B cell (primary cell): ENCODE data around the gene EHD4. TPM values are rescaled to one million over a fixed set of nuclear protein-coding genes. Genes with fewer than 3 reads are reported as not detected.

ENCODE experiments used
- ATAC-seq: fragments of 200-7000 bp; cut with Tn5 transposase; one replicate; pipeline ENCODE4 v1.10.0; 2021; ENCODE audit warnings: low read depth, mild to moderate bottlenecking, moderate number of reproducible peaks, moderate library complexity
- CTCF ChIA-PET: fragments of 350-600 bp; sonication (Branson Sonifier 250); formaldehyde crosslinking; loops from one replicate; lab custom pipeline; 2021; ENCODE audit warnings: antibody characterized with exemption, inconsistent platforms; lab: Charles Lee
- POLR2A ChIA-PET: fragments of 350-600 bp; sonication (Branson Sonifier 250); formaldehyde crosslinking; loops from one replicate; lab custom pipeline; 2021; ENCODE audit warnings: antibody characterized with exemption; lab: Charles Lee
- DNase-seq: peaks from one replicate; pipeline ENCODE4 v3.0.0; 2013
- H2AFZ ChIP-seq: 2 replicates; pipeline ENCODE4 v1.6.1; 2012; ENCODE audit warnings: mild to moderate bottlenecking, low read depth, low read length; ENCODE audit not compliant: insufficient read depth, poor library complexity, severe bottlenecking
- H3K27ac ChIP-seq, 2 donors: 1 replicate in 1 of 2; 2 replicates in 1 of 2; pipeline ENCODE4 v1.5.1; 2012 to 2013; ENCODE audit warnings: low read length in 2 of 2, mild to moderate bottlenecking in 2 of 2, moderate library complexity in 1 of 2
- H3K27me3 ChIP-seq, 4 experiments: fragments of 200-600 bp in 1 of 4; sonication (generic) in 1 of 4; replicated peaks in 1 of 4; 1 replicate in 2 of 4; 2 replicates in 2 of 4; pipeline versions ENCODE4 v1.6.1 to v1.7.0; 2013 to 2016; ENCODE audit warnings: low read length in 3 of 4, mild to moderate bottlenecking in 2 of 4, mixed read lengths in 1 of 4, moderate library complexity in 1 of 4; ENCODE audit not compliant: insufficient read depth in 4 of 4, control insufficient read depth in 3 of 4; ENCODE audit errors: control extremely low read depth in 1 of 4
- H3K36me3 ChIP-seq, 2 experiments: replicated peaks in 1 of 2; 1 replicate in 1 of 2; 2 replicates in 1 of 2; pipeline versions ENCODE4 v1.6.1 to v1.7.1; 2013; ENCODE audit warnings: low read length in 1 of 2; ENCODE audit not compliant: insufficient read depth in 2 of 2, control insufficient read depth in 1 of 2; ENCODE audit errors: control extremely low read depth in 1 of 2, extremely low read depth in 1 of 2
- H3K4me1 ChIP-seq, 2 donors: fragments of 200-600 bp in 1 of 2; sonication (generic) in 1 of 2; 1 replicate in 1 of 2; 2 replicates in 1 of 2; pipeline versions ENCODE4 v1.5.1 to v1.6.1; 2013 to 2017; ENCODE audit warnings: low read length in 2 of 2; ENCODE audit not compliant: control insufficient read depth in 2 of 2, insufficient read depth in 2 of 2
- H3K4me2 ChIP-seq: replicated peaks from 2 replicates; pipeline ENCODE3; 2012; ENCODE audit warnings: mild to moderate bottlenecking, low read depth, low read length; ENCODE audit not compliant: poor library complexity, severe bottlenecking
- H3K4me3 ChIP-seq, 5 experiments: fragments of 200-600 bp in 1 of 5; sonication (generic) in 1 of 5; 1 replicate in 3 of 5; 2 replicates in 2 of 5; pipeline versions ENCODE4 v1.5.1 to v1.7.0; 2011 to 2016; ENCODE audit warnings: low read length in 4 of 5, mild to moderate bottlenecking in 4 of 5, low read depth in 2 of 5, control low read depth in 1 of 5, moderate library complexity in 1 of 5; ENCODE audit not compliant: insufficient read depth in 1 of 5; ENCODE audit errors: control extremely low read depth in 1 of 5, extremely low read depth in 1 of 5
- H3K79me2 ChIP-seq: fragments of 200-600 bp; sonication (generic); one replicate; pipeline ENCODE4 v1.6.0; 2016; ENCODE audit warnings: low read length; ENCODE audit not compliant: control insufficient read depth, insufficient read depth
- H3K9ac ChIP-seq: fragments of 200-600 bp; sonication (generic); 2 replicates; pipeline ENCODE4 v1.6.1; 2017; ENCODE audit warnings: mild to moderate bottlenecking, low read length, moderate library complexity
- H3K9me3 ChIP-seq, 3 donors: one replicate each; pipeline versions ENCODE4 v1.6.1 to v1.7.1; 2013; ENCODE audit warnings: low read length in 2 of 3; ENCODE audit not compliant: control insufficient read depth in 2 of 3, insufficient read depth in 1 of 3; ENCODE audit errors: control extremely low read depth in 1 of 3
- H4K20me1 ChIP-seq: 2 replicates; pipeline ENCODE4 v1.6.0; 2012; ENCODE audit warnings: mild to moderate bottlenecking, low read length; ENCODE audit not compliant: insufficient read depth, control insufficient read depth, poor library complexity, severe bottlenecking
- H3K27ac Mint-ChIP-seq: one replicate; pipeline ENCODE4 v1.8.0; 2021; ENCODE audit warnings: mixed read lengths
- H3K27me3 Mint-ChIP-seq: one replicate; pipeline ENCODE4 v1.8.0; 2021; ENCODE audit warnings: mixed read lengths
- H3K4me1 Mint-ChIP-seq: one replicate; pipeline ENCODE4 v1.8.0; 2021; ENCODE audit warnings: mixed read lengths
- H3K4me3 Mint-ChIP-seq: one replicate; pipeline ENCODE4 v1.8.0; 2021; ENCODE audit warnings: mixed read lengths
- H3K9me3 Mint-ChIP-seq: one replicate; pipeline ENCODE4 v1.8.0; 2022; ENCODE audit warnings: mixed read lengths; ENCODE audit not compliant: insufficient read depth
- EZH2 ChIP-seq: IDR thresholded peaks from 2 replicates; pipeline ENCODE4 v1.6.1; 2012; ENCODE audit warnings: borderline replicate concordance, low read depth, mild to moderate bottlenecking, moderate library complexity, low read length; ENCODE audit not compliant: insufficient read depth, poor library complexity, severe bottlenecking
- WGBS: methylation state at CpG from one replicate; pipeline ENCODE4 v1.1.5; 2013; ENCODE audit warnings: missing lambda C conversion rate; ENCODE audit not compliant: insufficient coverage; 5-methylcytosine and 5-hydroxymethylcytosine counted together
- intact Hi-C: fragments of 100-400 bp; cut with micrococcal nuclease; formaldehyde crosslinking; loops from one replicate; pipeline ENCODE4 v1.10.0; 2022
- polyA plus RNA-seq: library from polyadenylated mRNA; depleted of rRNA; stranded (reverse); fragments of >200 nt; gene quantifications from 2 replicates; pipeline ENCODE4 v1.2.3, GENCODE V29; 2012
- total RNA-seq, 2 donors: library from RNA; stranded (reverse); fragments of 120-200 nt in 1 of 2; gene quantifications; 1 replicate in 1 of 2; 2 replicates in 1 of 2; pipeline versions ENCODE4 v1.2.3 to v1.2.4, GENCODE V29; 2013 to 2022
- TF ChIP-seq, protein P1 (sequence below): fragments of 200-600 bp; IDR thresholded peaks from one replicate; pipeline ENCODE4 v1.8.0; 2022; ENCODE audit warnings: antibody characterized with exemption, mild to moderate bottlenecking

EHD4 gene
- total and polyA plus RNA-seq, 2 donors (not counting 1 experiment from before 2014, with no cell fraction given): 3.1 to 12.7 TPM

DNA sequence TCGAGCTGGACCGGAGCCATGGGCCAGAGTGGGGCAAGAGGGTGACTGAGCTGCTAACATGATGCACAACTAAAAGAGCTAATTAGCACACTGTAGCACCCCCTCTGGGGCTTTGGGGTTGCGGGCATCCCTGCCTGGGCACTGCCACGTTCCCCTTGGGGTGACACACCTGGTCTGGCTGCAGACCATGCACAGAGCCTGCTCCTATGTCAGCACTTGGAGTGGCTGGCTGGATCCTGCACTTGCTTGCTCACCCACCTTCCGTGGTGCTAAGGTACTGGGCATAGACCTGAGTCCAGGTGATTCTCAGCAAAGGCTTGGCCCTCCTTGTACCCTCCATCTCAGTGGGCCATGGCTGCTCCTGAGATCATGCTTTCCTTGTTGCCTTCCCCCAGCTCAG lies 65.7 kb downstream of the EHD4 start:
- intact Hi-C loops: no loop called here
- ChIA-PET CTCF (interaction anchor here (1.0 to 11.2 kb wide), 5 partner anchors 9 to 303 kb away, joined by 3 to 257 read pairs (median 4); partner anchors contain the start of gene MAPKBP1), POLR2A (no interaction called here)
- Mint-ChIP-seq H3K4me1 (peaks cover 6% of the 10 kb centered on the region), H3K9me3 (no peaks in the 10 kb centered on the region), H3K27me3 (no peaks in the 10 kb centered on the region), H3K27ac (no peak overlapping the region), H3K4me3 (no peak overlapping the region)
- no peak for ATAC-seq
- Histone ChIP-seq H3K79me2 (peaks cover 4% of the 10 kb centered on the region), H3K4me2 (no peak overlapping the region), H3K36me3 (peaks cover 15 to 39% of the 10 kb centered on the region in 2 experiments), H3K27me3 (no peaks in the 10 kb centered on the region), H3K4me3 (no peak overlapping the region), H3K27ac (no peak overlapping the region), H4K20me1 (no peaks in the 10 kb centered on the region), H3K9ac (no peak overlapping the region), H3K4me1 (peaks cover 0 to 4% of the 10 kb centered on the region in 2 donors), H2AFZ (no peak overlapping the region), H3K9me3 (peaks cover 0 to 12% (median 10%) of the 10 kb centered on the region in 3 donors)
- TF ChIP-seq, protein P1, sequence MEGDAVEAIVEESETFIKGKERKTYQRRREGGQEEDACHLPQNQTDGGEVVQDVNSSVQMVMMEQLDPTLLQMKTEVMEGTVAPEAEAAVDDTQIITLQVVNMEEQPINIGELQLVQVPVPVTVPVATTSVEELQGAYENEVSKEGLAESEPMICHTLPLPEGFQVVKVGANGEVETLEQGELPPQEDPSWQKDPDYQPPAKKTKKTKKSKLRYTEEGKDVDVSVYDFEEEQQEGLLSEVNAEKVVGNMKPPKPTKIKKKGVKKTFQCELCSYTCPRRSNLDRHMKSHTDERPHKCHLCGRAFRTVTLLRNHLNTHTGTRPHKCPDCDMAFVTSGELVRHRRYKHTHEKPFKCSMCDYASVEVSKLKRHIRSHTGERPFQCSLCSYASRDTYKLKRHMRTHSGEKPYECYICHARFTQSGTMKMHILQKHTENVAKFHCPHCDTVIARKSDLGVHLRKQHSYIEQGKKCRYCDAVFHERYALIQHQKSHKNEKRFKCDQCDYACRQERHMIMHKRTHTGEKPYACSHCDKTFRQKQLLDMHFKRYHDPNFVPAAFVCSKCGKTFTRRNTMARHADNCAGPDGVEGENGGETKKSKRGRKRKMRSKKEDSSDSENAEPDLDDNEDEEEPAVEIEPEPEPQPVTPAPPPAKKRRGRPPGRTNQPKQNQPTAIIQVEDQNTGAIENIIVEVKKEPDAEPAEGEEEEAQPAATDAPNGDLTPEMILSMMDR: no peak
- TF ChIP-seq EZH2: no peak
- 97% methylated on average over 5 of the region's 5 CpGs for WGBS
- DNase-seq: no peak

DNA sequence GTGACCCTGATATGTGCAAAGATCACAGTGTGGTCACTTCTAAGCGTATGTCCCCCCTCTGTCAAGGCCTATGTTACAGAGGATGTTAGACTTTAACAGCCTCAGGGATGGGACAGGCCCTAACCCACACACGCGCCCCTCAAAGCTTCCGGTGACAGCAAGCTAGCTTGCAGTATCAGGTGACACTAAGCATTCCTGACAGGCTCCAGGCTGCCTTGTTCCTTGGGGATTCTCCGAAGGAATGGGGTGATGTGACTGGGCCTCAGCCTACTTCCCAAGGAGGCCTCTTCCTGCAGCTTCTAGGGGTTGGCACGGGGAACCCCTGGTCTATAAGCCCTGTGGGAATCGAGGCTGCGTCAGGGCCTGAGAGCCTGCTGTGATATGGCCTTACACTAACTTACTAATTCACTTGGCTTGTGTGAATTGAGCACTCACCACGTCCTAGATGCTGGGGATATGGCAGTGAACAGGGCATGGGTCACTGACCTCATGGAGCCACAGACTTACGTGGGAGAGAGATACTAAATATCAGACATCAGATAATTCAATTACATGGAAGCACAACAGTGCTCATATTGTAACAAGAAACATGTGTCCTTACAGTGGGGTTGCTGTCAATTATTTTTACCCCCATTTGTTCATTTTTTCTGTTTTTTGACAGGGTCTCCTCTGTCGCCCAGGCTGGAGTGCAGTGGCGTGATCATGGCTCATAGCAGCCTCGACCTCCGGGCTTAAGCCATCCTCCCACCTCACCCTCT lies 67.1 kb downstream of the EHD4 start:
- H3K9me3 ChIP-seq: peaks cover 0 to 12% (median 10%) of the 10 kb centered on the region in 3 donors
- H3K4me1 ChIP-seq: peaks cover 0 to 4% of the 10 kb centered on the region in 2 donors
- H3K9ac ChIP-seq: no peak overlapping the region
- CTCF ChIA-PET: interaction anchor here (0.5 to 11.2 kb wide), 53 partner anchors 9 to 440 kb away, joined by 3 to 257 read pairs (median 4); partner anchors contain the start of genes JMJD7, MAPKBP1 and SPTBN5
- no peak overlapping the region for H3K4me3 ChIP-seq
- Mint-ChIP-seq H3K9me3 (no peaks in the 10 kb centered on the region), H3K27ac (no peak overlapping the region), H3K27me3 (no peaks in the 10 kb centered on the region), H3K4me3 (no peak overlapping the region), H3K4me1 (peaks cover 6% of the 10 kb centered on the region)
- intact Hi-C loops: no loop called here
- H2AFZ ChIP-seq: no peak overlapping the region
- H4K20me1 ChIP-seq: no peaks in the 10 kb centered on the region
- 100% methylated on average over 8 of the region's 14 CpGs for WGBS
- no peak for ATAC-seq
- no peak overlapping the region for H3K27ac ChIP-seq
- H3K79me2 ChIP-seq: peaks cover 4% of the 10 kb centered on the region
- H3K4me2 ChIP-seq: no peak overlapping the region
- DNase-seq: no peak
- peaks cover 15 to 42% of the 10 kb centered on the region in 2 experiments for H3K36me3 ChIP-seq
- H3K27me3 ChIP-seq: no peaks in the 10 kb centered on the region
- no peak for TF ChIP-seq EZH2
- TF ChIP-seq, protein P1: no peak
- POLR2A ChIA-PET: interaction anchor here (1.1 to 1.4 kb wide), 2 partner anchors 10 to 67 kb away, joined by 3 to 7 read pairs; partner anchors contain the start of gene EHD4
